Stimulated activated CD8-positive, alpha-beta memory T cell treated with anti-CD3 and anti-CD28 coated beads, Interleukin-4, amount 100 ng/mL, for 48 hours (primary cell): ENCODE measurements around the gene CCDC190.
"Not testable (repeated sequence)": the region's sequence is repeated elsewhere in the genome, so short reads cannot be mapped to it uniquely, and the experiment has no call there.

Experiments
- DNase-seq: peaks from one replicate; pipeline ENCODE4 v3.0.0-alpha.2; 2020

Gene CCDC190

DNA sequence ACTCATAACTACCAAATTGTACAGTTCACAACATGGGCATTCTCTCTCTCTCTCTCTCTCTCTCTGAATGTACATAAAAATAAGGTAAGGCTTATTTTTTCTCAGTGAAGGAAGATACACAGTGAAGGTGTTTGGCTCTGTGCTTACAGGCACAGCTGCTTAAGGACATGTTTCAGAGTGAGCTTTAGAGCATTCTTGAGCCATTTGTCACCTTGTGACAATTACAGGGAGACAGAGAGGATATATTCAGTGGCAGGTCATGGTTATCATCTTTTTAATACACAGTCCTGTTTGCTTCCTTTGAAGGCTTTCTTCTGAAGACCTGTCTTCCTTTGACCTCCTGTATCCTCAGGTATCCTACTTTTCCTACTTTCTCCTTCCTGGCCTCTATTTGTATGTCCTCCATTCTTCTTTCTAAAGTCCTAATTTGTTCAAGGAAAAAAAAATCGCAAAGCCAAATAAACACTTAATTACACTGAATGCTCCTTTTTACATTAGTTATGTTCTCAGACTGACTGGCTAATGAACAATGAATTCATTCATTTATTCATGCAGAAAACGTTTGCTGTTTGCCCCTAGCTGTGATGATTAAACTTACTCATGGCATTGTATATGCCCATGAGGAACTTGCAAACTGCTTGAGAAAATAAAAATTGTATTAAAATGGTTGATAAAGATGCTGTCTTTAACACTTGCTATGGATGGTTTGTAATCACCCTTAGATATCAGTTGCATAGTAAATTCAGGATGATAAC is 37.0 kb downstream of the CCDC190 start:
- DNase-seq: no peak

DNA sequence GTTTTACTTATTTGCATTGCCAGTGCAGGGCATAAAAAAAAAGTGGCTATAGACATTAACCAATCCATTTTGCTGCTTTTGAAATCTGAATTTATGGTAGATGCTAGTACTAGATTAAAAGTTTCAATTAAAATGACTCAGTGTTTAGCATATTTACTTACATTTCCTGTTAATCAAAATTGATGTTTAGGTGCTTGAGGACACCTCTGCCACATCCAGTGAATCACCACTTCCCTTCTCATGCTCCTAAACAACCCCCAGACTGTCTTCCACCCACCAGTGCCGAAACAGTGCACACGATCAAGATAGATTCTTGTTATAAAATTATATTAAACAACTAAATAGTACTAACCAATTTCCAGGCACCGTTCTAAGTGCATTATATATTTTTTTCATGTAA is 37.7 kb downstream of the CCDC190 start:
- DNase-seq: no peak

DNA sequence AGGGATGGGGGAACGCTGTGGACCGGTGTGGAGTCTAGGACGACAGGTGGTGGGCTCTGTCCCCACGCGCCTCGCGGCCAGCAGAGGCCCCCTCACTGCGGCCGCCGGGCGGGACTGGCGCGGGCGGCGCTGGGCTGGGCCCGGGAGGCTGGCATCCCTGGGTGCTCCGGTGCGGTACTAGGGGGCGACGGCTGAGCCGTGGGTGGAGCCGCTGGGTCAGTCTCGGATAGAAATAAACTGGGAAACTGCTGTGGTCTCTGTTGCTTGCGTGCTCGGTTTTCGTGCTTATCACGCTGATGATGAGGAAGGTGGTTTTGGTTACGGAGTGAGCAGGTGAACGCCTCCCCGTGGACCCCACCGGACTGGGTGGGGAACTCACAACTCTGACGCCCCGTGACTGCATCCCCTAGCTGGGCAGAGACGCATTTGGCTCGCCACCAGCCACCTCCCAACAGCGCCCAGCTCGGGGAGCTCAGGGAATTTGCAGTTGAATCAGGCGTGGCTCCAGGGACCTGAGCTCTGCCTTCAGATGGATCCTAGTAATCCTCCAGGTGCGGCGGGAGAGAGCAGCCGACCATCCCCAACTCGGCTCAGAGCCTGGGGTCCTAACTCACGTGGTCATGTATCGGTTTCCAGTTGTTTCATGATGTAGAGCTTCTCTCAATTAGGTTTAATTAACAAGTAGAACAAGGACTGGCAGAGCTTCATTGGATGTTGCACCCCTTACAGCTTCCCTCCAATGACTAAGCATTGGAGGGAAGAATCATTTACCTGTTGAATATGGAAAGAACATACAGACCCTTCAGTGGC is 38.4 kb downstream of the CCDC190 start:
- peak; percentile 24 for DNase-seq

DNA sequence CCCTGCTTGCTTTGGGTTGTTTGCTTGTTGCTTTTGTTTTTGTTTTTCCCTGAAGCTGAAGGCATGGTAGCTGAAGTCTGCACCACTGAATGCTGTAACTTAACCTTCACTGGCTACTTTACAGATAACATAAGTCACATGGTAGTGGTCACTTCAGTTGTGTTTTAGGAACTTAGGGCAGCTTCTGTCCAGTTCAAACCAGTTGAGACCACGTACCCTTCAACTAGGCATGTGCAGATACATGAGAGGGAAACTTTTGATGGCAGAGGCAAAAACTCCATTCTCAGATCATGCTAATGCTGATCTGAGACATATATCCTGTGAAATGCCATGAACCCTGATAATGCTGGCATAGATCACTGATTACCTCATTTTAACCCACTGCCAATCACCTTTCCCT is 42.3 kb downstream of the CCDC190 start:
- not testable (repeated sequence) for DNase-seq

DNA sequence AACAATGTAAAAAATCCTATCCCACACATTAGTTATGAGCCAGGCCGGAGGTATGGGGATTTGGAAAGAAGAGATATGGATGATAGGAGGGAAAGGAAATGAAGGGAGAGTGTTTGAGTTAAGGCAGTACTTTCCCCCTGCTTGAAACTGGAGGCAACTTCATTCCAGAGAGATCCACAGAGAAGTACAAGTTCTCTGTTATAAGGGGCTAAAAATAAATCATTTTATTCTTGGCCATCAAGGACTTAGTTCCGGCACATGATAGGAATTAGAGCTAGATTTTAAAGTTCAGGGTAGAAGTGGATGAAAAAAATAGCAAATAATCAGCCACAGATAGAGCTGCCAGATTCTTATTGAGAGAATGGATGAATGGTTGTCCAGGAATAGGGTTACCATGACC is 42.8 kb downstream of the CCDC190 start:
- not testable (repeated sequence) for DNase-seq

DNA sequence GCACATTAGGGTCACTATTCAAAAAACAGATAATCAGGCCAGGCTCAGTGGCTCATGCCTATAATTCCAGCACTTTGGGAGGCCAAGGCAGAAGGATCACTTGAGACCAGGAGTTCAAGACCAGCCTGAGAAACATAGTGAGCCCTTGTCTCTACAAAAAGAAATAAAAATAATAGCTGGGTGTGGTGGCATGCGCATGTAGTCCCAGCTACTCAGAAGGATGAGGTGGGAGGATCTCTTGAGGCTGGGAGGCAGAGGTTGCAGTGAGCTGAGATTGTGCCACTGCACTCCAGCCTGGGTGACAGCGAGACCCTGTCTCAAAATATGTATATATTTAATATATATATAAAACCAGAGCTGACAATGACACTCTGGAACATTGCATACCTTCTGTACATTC is 48.6 kb downstream of the CCDC190 start:
- not testable (repeated sequence) for DNase-seq

DNA sequence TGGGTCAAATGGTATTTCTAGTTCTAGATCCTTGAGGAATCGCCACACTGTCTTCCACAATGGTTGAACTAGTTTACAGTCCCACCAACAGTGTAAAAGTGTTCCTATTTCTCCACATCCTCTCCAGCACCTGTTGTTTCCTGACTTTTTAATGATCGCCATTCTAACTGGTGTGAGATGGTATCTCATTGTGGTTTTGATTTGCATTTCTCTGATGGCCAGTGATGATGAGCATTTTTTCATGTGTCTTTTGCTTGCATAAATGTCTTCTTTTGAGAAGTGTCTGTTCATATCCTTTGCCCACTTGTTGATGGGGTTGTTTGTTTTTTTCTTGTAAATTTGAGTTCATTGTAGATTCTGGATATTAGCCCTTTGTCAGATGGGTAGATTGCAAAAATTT is 53.5 kb downstream of the CCDC190 start:
- DNase-seq: not testable (repeated sequence)
